NCI-H526 treated with DMSO at 0.1 percent for 48 hours (cell line): ENCODE data around the gene PTPRD.

Experiments used
- DNase-seq: peaks from one replicate; lab custom pipeline; 2025; lab: John Stamatoyannopoulos, UW

Gene PTPRD

DNA sequence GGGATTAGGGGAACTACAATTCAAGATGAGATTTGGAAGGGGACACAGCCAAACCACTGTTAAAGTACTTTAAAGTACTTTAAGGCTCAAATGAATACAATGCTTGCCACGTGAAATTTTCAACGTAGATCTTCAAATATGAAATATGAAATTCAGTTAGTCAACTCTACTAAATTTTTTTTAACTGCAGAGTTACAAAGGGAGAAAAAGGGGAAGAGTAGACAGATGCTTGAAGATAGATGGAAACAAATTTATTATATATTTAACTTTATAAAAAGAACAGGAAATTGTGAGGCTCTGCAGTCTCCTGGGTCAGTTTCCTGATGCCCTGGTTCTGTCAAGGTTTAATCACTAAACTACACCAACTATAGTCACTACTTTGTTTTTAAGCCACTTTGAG lies 2027.8 kb downstream of the PTPRD start:
- no peak for DNase-seq

DNA sequence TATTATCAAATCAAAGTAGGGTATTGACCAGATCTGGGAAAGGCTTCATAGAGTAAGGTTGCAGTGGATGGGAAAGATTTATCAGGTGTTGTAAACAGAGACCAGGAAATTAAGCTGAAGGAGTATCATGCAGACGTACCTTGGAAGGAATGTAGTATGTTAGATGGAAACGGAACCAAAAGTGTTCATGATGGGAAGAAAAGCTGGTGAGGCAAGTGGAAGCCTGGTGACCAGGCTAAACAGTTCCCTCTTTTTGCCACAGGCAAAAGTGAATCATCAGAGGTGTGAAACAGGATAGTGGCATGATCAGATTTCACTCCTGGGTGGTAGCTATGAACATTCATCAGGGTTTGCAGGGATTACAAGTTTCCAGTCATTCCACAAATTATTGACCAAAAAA lies 2033.1 kb downstream of the PTPRD start:
- DNase-seq = no peak

DNA sequence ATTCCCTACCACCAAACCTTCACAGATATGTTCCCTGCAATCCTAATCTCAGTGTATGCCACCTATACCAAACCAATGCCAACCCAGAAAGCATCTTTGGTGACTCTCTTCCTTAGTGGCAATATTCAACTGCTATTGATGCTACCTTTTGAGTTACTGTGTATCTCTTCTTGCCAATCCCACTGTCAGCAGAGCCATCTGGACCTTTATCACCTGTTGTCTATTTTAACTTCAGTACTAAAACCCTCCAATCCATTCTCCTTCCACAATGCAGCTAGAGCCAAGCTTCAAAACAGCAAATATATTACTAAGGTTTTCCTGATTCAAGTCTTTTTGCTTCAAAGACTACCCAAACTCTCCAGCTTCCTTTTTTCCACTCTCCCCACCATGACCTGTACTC lies 2036.1 kb downstream of the PTPRD start:
- DNase-seq = no peak

GRCh38 chr9:8574846-8575245 lies 2038.0 kb downstream of the PTPRD start:
- no peak for DNase-seq

- DNase-seq = no peak
Observed at GRCh38 chr9:8572209-8572608, 2040.6 kb downstream of the PTPRD start.

DNA sequence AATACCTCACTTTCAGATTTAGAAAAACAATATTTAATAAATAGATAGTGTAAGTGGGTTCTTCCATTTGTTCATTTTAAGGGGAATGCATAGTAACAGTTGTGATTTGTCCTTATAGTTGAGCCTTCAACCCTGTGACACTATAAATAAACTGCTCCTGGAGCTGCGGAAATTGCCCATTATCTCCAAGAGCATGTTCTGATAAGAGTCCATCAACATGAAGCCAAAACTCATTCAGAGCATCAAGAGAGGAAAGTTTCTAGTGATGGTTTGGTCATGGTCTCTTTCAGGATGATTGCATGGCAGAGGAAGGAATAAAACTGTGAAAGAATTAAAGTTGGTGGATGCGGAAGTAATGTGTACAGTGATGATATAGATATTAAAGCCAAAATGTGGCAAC lies 2041.2 kb downstream of the PTPRD start:
- no peak for DNase-seq

- no peak for DNase-seq
Observed at GRCh38 chr9:8570776-8571175, 2042.0 kb downstream of the PTPRD start.

DNA sequence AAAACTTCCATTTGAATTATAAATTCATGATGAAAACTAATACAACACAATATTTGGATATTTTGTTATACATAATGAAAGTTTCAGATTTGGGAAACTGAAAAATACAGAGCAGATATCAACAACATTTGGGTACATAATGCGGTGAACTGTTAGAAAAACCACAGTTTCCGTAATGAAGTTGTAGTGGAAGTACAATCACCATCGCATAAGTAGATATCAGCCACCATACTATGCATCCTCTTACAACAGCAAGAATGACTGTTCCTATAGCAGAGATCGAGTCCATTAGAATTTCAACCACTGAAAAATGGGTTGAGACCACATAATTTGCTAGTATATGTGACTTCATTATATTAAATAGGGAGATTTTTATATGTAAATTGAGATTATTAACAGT lies 2043.0 kb downstream of the PTPRD start:
- DNase-seq = no peak

GRCh38 chr9:8567963-8568579 lies 2044.7 kb downstream of the PTPRD start:
- DNase-seq = no peak

- no peak for DNase-seq
Observed at GRCh38 chr9:8564960-8565359, 2047.8 kb downstream of the PTPRD start.

GRCh38 chr9:8560560-8561525 lies 2052.0 kb downstream of the PTPRD start:
- no peak for DNase-seq

GRCh38 chr9:8558176-8558575 lies 2054.6 kb downstream of the PTPRD start:
- no peak for DNase-seq

- no peak for DNase-seq
Observed at GRCh38 chr9:8555762-8556500, 2056.9 kb downstream of the PTPRD start.

DNA sequence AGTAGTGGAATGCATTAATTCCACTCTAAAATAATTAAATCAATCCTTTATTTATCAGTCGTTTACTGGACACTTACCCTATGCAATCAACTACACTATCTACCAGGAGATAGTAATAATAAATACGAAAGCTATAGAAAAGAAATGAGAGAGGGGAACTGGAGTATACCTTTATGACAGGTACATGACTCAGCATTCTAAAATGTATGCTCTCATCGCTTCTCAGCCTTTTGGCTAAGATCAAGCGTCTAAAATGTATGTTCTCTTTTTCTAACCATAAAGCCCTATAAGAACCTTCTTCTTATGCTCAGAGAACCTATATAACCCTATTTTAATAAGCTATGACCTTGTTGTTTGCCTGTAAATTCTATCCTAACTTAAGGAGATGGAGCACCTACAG lies 2059.4 kb downstream of the PTPRD start:
- no peak for DNase-seq

- DNase-seq = no peak
Observed at GRCh38 chr9:8552732-8553131, 2060.1 kb downstream of the PTPRD start.

GRCh38 chr9:8549214-8549613 lies 2063.6 kb downstream of the PTPRD start:
- DNase-seq = no peak

- no peak for DNase-seq
Observed at GRCh38 chr9:8543219-8543618, 2069.6 kb downstream of the PTPRD start.

DNA sequence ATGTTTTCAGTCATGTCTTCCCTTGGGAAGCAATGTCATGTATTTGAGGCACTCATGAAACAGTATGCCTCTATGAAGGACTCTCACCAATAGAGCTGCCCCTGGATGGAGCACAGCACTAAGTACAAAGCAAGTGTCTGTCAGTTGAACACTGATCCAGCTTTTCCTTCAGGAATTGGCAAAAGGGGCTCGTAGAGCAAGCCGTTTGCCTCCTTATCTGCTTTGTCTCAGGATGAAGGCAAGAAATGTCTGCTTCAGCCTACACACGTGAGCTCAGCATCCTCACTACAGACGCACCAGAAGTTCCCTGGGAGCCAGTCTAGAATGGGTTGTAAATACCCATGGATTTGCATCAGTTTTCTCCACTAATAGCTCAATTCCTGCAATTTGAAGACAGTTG lies 2070.3 kb downstream of the PTPRD start:
- no peak for DNase-seq

DNA sequence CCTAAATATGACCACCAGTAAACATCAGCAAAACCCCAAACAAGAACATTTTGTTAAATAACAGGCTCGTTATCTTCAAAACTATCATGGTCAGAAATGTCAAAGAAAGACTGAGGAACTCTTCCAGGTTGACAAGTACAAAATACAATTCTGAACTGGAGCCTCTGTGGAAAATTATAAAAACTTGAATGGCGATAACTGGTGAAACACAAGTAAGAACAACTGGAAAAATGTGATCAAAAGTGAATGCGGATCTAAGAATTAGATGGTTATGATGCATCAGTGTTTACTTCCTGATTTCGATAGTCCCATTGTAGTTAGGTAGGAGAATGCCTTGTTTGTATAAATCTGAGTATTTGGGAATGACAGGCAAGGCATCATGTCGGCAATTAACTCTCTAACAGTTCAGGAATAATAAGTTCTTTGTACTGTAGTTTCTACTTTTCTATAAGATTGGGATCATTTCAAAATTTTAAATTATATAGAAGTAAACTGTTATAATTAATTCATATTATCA lies 2073.1 kb downstream of the PTPRD start:
- DNase-seq = no peak

DNA sequence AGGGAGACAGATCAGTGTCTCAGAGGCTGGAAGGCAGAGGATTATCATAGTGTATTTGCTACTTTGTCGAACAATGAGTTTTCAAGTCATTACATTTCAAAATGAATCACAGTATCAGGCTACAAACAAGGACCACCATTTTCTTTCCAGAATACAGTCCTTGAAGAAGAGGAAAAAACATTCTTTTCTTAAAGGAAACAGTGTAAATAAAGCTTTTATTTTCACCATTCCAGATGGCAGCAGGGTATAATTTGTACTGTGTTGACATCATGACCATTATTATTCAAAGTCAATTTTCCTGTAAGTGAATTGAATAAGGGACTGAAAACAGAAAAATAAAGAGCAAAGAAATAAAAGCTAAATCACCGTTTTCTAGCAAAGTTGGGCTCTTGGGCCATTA lies 2076.0 kb downstream of the PTPRD start:
- no peak for DNase-seq

- DNase-seq = no peak
Observed at GRCh38 chr9:8534828-8535227, 2078.0 kb downstream of the PTPRD start.

DNA sequence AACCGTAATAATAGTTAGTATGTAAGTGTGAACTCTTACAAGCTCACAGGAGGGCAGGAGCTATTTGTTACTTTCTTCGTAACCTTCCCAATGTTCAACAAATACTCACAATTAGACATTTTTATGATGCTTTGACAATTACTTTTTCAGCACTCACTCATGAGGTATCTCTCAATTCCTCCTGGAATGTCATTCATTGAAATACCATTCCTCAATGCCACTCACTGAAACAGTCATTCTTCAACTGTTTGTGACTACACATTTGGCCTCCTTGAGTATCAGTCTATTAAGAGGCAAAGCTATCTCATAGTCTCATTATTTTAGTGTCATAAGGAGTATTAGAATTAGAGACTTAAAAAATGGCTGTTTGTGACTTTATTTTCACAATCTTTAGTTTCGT lies 2079.1 kb downstream of the PTPRD start:
- no peak for DNase-seq
